GM18517 (cell line): Measurements from ENCODE around the gene IGF2BP1.
"Not testable (repeated sequence)": the region's sequence is repeated elsewhere in the genome, so short reads cannot be mapped to it uniquely, and the experiment has no call there.

Experiments used
- ATAC-seq: cut with Tn5 transposase; IDR thresholded peaks from one replicate; pipeline ENCODE4 v1.9.1; 2021; ENCODE audit warnings: mild to moderate bottlenecking, moderate library complexity; ENCODE audit not compliant: unreplicated experiment

The IGF2BP1 gene

GRCh38 chr17:49086649-49087048 is 89.5 kb downstream of the IGF2BP1 start:
- no peak for ATAC-seq

GRCh38 chr17:49089094-49089493 is 91.9 kb downstream of the IGF2BP1 start:
- no peak for ATAC-seq

- ATAC-seq, result no peak
Measured at GRCh38 chr17:49090878-49091594, 93.9 kb downstream of the IGF2BP1 start.

- no peak for ATAC-seq
Measured at GRCh38 chr17:49093131-49093530, 95.9 kb downstream of the IGF2BP1 start.

- no peak for ATAC-seq
Measured at GRCh38 chr17:49100601-49101000, 103.4 kb downstream of the IGF2BP1 start.

- ATAC-seq, result no peak
Measured at GRCh38 chr17:49101054-49101534, 103.9 kb downstream of the IGF2BP1 start.

- not testable (repeated sequence) for ATAC-seq
Measured at GRCh38 chr17:49103360-49103759, 106.2 kb downstream of the IGF2BP1 start.

GRCh38 chr17:49104511-49105074 is 107.4 kb downstream of the IGF2BP1 start:
- no peak for ATAC-seq
